Neuronal stem cell (in vitro differentiated cells): ENCODE data around the gene SMIM11. TPM values are rescaled to one million over a fixed set of nuclear protein-coding genes. Genes with fewer than 3 reads are reported as not detected.
"Not testable (repeated sequence)": the region's sequence is repeated elsewhere in the genome, so short reads cannot be mapped to it uniquely, and the experiment has no call there.

Source experiments
- DNase-seq: peaks from one replicate; pipeline ENCODE4 v3.0.0-alpha.2; 2013; ENCODE audit warnings: low spot score
- H2AFZ ChIP-seq: one replicate; pipeline ENCODE4 v1.6.1; 2013; ENCODE audit warnings: mild to moderate bottlenecking, low read length, inconsistent platforms
- H2AK5ac ChIP-seq: 2 replicates; pipeline ENCODE4 v1.6.1; 2013; ENCODE audit warnings: low read depth, mild to moderate bottlenecking, inconsistent platforms, low read length, moderate library complexity, mixed read lengths
- H2BK120ac ChIP-seq: 2 replicates; pipeline ENCODE4 v1.6.1; 2013; ENCODE audit warnings: low read depth, mild to moderate bottlenecking, inconsistent platforms, low read length, moderate library complexity, mixed read lengths
- H2BK12ac ChIP-seq: one replicate; pipeline ENCODE4 v1.6.1; 2013; ENCODE audit warnings: low read length, inconsistent platforms
- H2BK15ac ChIP-seq: 2 replicates; pipeline ENCODE4 v1.6.1; 2013; ENCODE audit warnings: mild to moderate bottlenecking, low read length, inconsistent platforms, mixed read lengths
- H2BK5ac ChIP-seq: one replicate; pipeline ENCODE4 v1.6.1; 2013; ENCODE audit warnings: inconsistent platforms, mild to moderate bottlenecking, low read length, moderate library complexity
- H3K14ac ChIP-seq: one replicate; pipeline ENCODE4 v1.6.1; 2013; ENCODE audit warnings: low read length, inconsistent platforms
- H3K18ac ChIP-seq: 2 replicates; pipeline ENCODE4 v1.6.1; 2013; ENCODE audit warnings: low read length, inconsistent platforms
- H3K23ac ChIP-seq: 2 replicates; pipeline ENCODE4 v1.6.1; 2013; ENCODE audit warnings: low read depth, mild to moderate bottlenecking, mixed read lengths, low read length, inconsistent platforms; ENCODE audit not compliant: poor library complexity
- H3K27ac ChIP-seq: replicated peaks from 3 replicates; pipeline ENCODE4 v1.5.1; 2013; ENCODE audit warnings: low read length, inconsistent platforms
- H3K27me3 ChIP-seq, 3 experiments: 2 replicates each; pipeline ENCODE4 v1.6.1; 2013; ENCODE audit warnings: low read length in 3 of 3, mild to moderate bottlenecking in 2 of 3, inconsistent platforms in 1 of 3, low read depth in 1 of 3, mixed read lengths in 1 of 3, moderate library complexity in 1 of 3; ENCODE audit not compliant: control insufficient read depth in 3 of 3, insufficient read depth in 3 of 3
- H3K36me3 ChIP-seq, 2 donors: replicated peaks in 1 of 2; 2 replicates each; pipeline ENCODE4 v1.6.1; 2013; ENCODE audit warnings: low read length in 2 of 2; ENCODE audit not compliant: control insufficient read depth in 2 of 2, insufficient read depth in 2 of 2
- H3K4ac ChIP-seq: 2 replicates; pipeline ENCODE4 v1.6.1; 2013; ENCODE audit warnings: inconsistent platforms, mild to moderate bottlenecking, low read length, moderate library complexity
- H3K4me1 ChIP-seq, 2 donors: 1 replicate in 1 of 2; 2 replicates in 1 of 2; pipeline ENCODE4 v1.6.1; 2013; ENCODE audit warnings: low read length in 2 of 2, low read depth in 1 of 2; ENCODE audit not compliant: control insufficient read depth in 2 of 2, insufficient read depth in 1 of 2
- H3K4me2 ChIP-seq: one replicate; pipeline ENCODE4 v1.6.1; 2013; ENCODE audit warnings: mild to moderate bottlenecking, low read length, inconsistent platforms; ENCODE audit not compliant: insufficient read depth, poor library complexity, severe bottlenecking
- H3K4me3 ChIP-seq, 2 donors: 2 replicates each; pipeline ENCODE4 v1.5.1; 2013; ENCODE audit warnings: low read length in 2 of 2, mild to moderate bottlenecking in 2 of 2, inconsistent platforms in 1 of 2, moderate library complexity in 1 of 2
- H3K79me1 ChIP-seq: one replicate; pipeline ENCODE4 v1.6.1; 2013; ENCODE audit warnings: low read depth, mild to moderate bottlenecking, inconsistent platforms, low read length, moderate library complexity
- H3K9ac ChIP-seq: one replicate; pipeline ENCODE4 v1.6.1; 2013; ENCODE audit warnings: mild to moderate bottlenecking, low read depth, low read length, inconsistent platforms; ENCODE audit not compliant: poor library complexity
- H3K9me3 ChIP-seq, 2 donors: replicated peaks in 1 of 2; 2 replicates each; pipeline versions ENCODE3 to v1.6.1; 2013; ENCODE audit warnings: low read length in 2 of 2, mild to moderate bottlenecking in 2 of 2, inconsistent platforms in 1 of 2, low read depth in 1 of 2, mixed read lengths in 1 of 2, moderate library complexity in 1 of 2; ENCODE audit not compliant: control insufficient read depth in 2 of 2, insufficient read depth in 1 of 2
- H4K8ac ChIP-seq: one replicate; pipeline ENCODE4 v1.6.1; 2013; ENCODE audit warnings: low read depth, mild to moderate bottlenecking, inconsistent platforms, low read length, moderate library complexity
- H4K91ac ChIP-seq: one replicate; pipeline ENCODE4 v1.6.1; 2013; ENCODE audit warnings: low read length, low read depth, mild to moderate bottlenecking, inconsistent platforms; ENCODE audit not compliant: poor library complexity
- WGBS, 2 donors: extraction: QIAGEN DNeasy Blood & Tissue Kit; methylation state at CpG; one replicate each; pipeline ENCODE4 v1.1.7; 2013; ENCODE audit warnings: missing lambda C conversion rate in 2 of 2, mixed read lengths in 1 of 2; ENCODE audit not compliant: insufficient read length in 2 of 2, insufficient replicate concordance in 1 of 2; ENCODE audit errors: extremely low coverage in 2 of 2; 5-methylcytosine and 5-hydroxymethylcytosine counted together
- polyA plus RNA-seq, 2 experiments: library from polyadenylated mRNA; stranded (reverse); fragments of 200-250 nt; gene quantifications; one replicate each; pipeline ENCODE4 v1.2.3, GENCODE V29; 2013

The SMIM11 gene
- polyA plus RNA-seq (2013, experiment 1 of 2): 7.6 TPM
- polyA plus RNA-seq (2013, experiment 2 of 2): 14.7 TPM

GRCh38 chr21:34374940-34375618, at the start of gene SMIM11:
Gene SMIM11 (plus strand): TSS chr21:34375507. CDS start chr21:34379505, 3,998 bp downstream.
- not testable (repeated sequence) for H4K8ac ChIP-seq, H3K27ac ChIP-seq, H2AFZ ChIP-seq, H3K4me1 ChIP-seq, DNase-seq, H2BK5ac ChIP-seq, H3K27me3 ChIP-seq, H4K91ac ChIP-seq, H3K18ac ChIP-seq, H3K23ac ChIP-seq, H2AK5ac ChIP-seq, H2BK120ac ChIP-seq, H3K79me1 ChIP-seq, H3K9me3 ChIP-seq, H3K14ac ChIP-seq, H3K4ac ChIP-seq, H3K4me3 ChIP-seq, H2BK15ac ChIP-seq, H3K36me3 ChIP-seq, H3K9ac ChIP-seq, H3K4me2 ChIP-seq, H2BK12ac ChIP-seq
- WGBS, 2 donors: no CpG with 5 or more reads among the region's 49 CpGs

DNA sequence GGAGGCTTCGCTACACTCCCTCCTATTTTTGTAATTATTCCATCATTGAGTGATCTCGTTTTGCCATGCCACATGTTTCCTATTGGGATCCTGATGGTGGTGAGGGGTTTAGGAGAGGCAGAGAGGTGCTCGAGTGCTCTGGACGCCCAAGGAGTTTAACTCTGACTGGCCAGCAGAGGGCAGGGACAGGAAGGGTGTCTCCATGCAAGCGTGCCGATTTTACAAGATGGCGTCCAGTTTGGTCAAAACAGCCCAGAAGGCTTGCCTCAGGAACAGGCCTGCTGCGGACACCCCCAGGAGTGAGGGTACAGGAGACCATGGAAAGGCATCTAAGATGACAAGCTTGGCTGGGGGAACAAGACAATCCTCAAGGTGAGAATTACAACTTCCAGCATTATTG, 45.3 kb upstream of the SMIM11 start:
- Histone ChIP-seq H3K14ac (no peak overlapping the region), H3K9me3 (peaks cover 0 to 4% of the 10 kb centered on the region in 2 donors), H3K27me3 (no peaks in the 10 kb centered on the region), H2BK12ac (no peak overlapping the region), H4K8ac (no peak overlapping the region), H3K18ac (no peak overlapping the region), H3K9ac (no peak overlapping the region), H3K79me1 (no peaks in the 10 kb centered on the region), H3K27ac (no peak overlapping the region), H3K36me3 (no peaks in the 10 kb centered on the region), H2BK15ac (no peak overlapping the region), H3K4me3 (no peak overlapping the region), H2BK120ac (no peak overlapping the region), H3K4me1 (peaks cover 0 to 12% of the 10 kb centered on the region in 2 donors), H4K91ac (no peak overlapping the region), H2AFZ (peak overlapping the region; percentile 11), H2BK5ac (no peak overlapping the region), H3K4ac (no peak overlapping the region), H3K4me2 (no peak overlapping the region), H3K23ac (no peak overlapping the region), H2AK5ac (no peak overlapping the region)
- WGBS, 2 donors: no CpG with 5 or more reads among the region's 8 CpGs
- no peak for DNase-seq

- Histone ChIP-seq H3K4me3 (no peak overlapping the region), H2BK15ac (no peak overlapping the region), H2AFZ (no peak overlapping the region), H4K8ac (no peak overlapping the region), H3K4me1 (peaks cover 0 to 15% of the 10 kb centered on the region in 2 donors), H2BK5ac (no peak overlapping the region), H3K4ac (no peak overlapping the region), H2BK12ac (no peak overlapping the region), H3K27me3 (no peaks in the 10 kb centered on the region), H3K14ac (no peak overlapping the region), H4K91ac (no peak overlapping the region), H3K79me1 (no peaks in the 10 kb centered on the region), H3K9me3 (peaks cover 0 to 4% of the 10 kb centered on the region in 2 donors), H3K18ac (no peak overlapping the region), H3K9ac (no peak overlapping the region), H3K23ac (no peak overlapping the region), H3K27ac (no peak overlapping the region), H2AK5ac (no peak overlapping the region), H3K4me2 (no peak overlapping the region), H3K36me3 (no peaks in the 10 kb centered on the region), H2BK120ac (no peak overlapping the region)
- WGBS, 2 donors: no CpG with 5 or more reads among the region's 5 CpGs
- DNase-seq: no peak
Observed at GRCh38 chr21:34331726-34332125, 43.6 kb upstream of the SMIM11 start.

DNA sequence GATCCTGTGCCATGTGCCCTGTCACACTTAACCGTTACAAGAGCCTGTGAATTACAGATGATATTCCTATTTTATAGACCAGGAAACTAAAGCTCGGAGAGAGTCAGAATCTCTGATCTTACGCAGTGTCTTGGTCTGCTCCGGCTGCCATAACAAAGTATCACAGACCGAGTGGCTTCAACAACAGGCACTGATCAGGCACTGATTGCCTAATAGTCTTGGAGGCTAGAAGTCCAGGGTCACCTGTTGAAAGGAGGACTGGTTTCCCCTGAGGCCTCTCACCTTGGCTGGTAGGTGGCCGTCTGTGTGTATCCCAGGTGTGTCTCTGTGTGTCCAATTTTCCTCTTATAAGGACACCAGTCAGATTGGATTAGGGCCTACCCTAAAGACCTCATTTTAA, 43.0 kb upstream of the SMIM11 start:
- no peak for DNase-seq
- no peak overlapping the region for H2BK15ac ChIP-seq
- no peaks in the 10 kb centered on the region for H3K27me3 ChIP-seq
- H2BK120ac ChIP-seq: no peak overlapping the region
- WGBS, 2 donors: no CpG with 5 or more reads among the region's 6 CpGs
- no peak overlapping the region for H4K91ac ChIP-seq
- no peak overlapping the region for H2AK5ac ChIP-seq
- H2BK12ac ChIP-seq: no peak overlapping the region
- no peak overlapping the region for H3K4me2 ChIP-seq
- H3K4me3 ChIP-seq: no peak overlapping the region
- H3K27ac ChIP-seq: no peak overlapping the region
- no peak overlapping the region for H3K23ac ChIP-seq
- no peak overlapping the region for H2AFZ ChIP-seq
- peaks cover 0 to 4% of the 10 kb centered on the region in 2 donors for H3K9me3 ChIP-seq
- H3K4me1 ChIP-seq: peaks cover 0 to 15% of the 10 kb centered on the region in 2 donors
- H3K4ac ChIP-seq: no peak overlapping the region
- H3K36me3 ChIP-seq: no peaks in the 10 kb centered on the region
- no peak overlapping the region for H3K14ac ChIP-seq
- H2BK5ac ChIP-seq: no peak overlapping the region
- H3K79me1 ChIP-seq: no peaks in the 10 kb centered on the region
- H3K9ac ChIP-seq: no peak overlapping the region
- peak overlapping the region; percentile 1 for H3K18ac ChIP-seq
- H4K8ac ChIP-seq: no peak overlapping the region
